ENCODE measurements around the gene SF3B6.
"Not testable (repeated sequence)": the region's sequence is repeated elsewhere in the genome, so short reads cannot be mapped to it uniquely, and the experiment has no call there.

SF3B6 gene

DNA sequence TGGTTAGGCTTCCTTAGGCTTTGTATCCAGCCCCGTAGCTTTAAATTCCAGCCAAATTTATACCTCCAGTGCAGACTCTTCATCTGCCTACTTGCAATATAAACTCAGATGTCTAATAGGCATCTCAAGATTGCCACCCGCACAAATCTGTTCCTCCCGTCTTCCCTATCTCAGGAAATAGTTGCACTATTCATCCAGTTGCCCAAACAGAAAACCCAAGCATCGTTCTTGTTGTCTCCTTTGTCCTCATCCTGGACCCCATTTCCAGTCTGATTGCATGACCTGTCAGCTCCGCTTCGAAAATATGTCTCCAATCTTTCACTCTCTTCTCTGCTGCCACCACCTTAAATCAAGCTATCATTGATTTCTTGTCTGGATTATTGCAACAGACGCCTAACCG, 24.3 kb downstream of the SF3B6 start:
- no peak for DNase-seq (ENCODE audit: low read depth in 2 of 2)

GRCh38 chr2:24050041-24050979, 25.8 kb downstream of the SF3B6 start:
- no peak for DNase-seq (ENCODE audit: low read depth in 2 of 2)

GRCh38 chr2:24049485-24050021, 26.6 kb downstream of the SF3B6 start, which contains the start of gene FKBP1B:
TSS of gene FKBP1B (plus strand) at chr2:24049741. CDS start at chr2:24049850, 109 bp downstream.
- DNase-seq (ENCODE audit: low read depth in 2 of 2), result peak; percentile 18 to 47

DNA sequence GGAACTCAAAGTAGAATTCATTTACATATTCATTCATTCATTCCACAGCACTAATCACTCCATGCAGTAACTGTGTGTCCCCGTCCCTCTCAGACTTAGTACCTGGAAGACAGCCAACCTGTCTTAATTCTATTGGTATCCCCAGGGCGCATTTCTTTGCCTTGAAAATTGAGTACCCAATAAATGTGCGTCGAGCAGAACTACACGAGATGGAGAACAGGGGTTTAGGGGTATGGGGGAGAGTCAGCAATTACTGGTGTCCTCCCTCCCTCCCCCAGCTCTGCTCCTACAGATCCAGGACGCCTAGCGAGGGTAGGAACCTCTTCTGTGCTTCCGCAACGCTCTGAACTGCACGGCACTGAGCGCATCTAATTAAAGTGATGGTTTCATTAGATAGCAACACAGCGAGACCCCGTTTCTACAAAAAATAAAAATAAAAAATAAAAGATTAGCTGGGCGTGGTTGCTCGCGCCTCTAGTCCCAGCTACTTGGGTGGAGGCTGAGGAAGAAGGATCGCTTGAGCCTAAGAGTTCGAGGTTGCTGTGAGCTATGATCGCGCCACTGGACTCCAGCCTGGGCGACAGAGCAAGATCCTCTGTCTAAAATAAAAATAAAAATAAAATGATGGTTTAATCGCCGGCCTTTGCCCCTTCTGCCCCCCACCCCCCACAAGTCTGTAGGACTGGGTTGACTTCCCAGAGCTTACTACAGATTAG, 27.2 kb downstream of the SF3B6 start:
- DNase-seq (ENCODE audit: low read depth in 2 of 2), result no peak

GRCh38 chr2:24047703-24048033, 28.5 kb downstream of the SF3B6 start:
- DNase-seq (ENCODE audit: low read depth in 2 of 2), result no peak

- DNase-seq (ENCODE audit: low read depth in 2 of 2), result peak; percentile 78 to 87
Observed at GRCh38 chr2:24046930-24047702, 29.0 kb downstream of the SF3B6 start, which contains the start of gene WDCP. TSS of gene WDCP (minus strand) at chr2:24047391. CDS start at chr2:24039494, 7,897 bp downstream.

- DNase-seq (ENCODE audit: low read depth in 2 of 2), result no peak
Observed at GRCh38 chr2:24046599-24046929, 29.6 kb downstream of the SF3B6 start.

DNA sequence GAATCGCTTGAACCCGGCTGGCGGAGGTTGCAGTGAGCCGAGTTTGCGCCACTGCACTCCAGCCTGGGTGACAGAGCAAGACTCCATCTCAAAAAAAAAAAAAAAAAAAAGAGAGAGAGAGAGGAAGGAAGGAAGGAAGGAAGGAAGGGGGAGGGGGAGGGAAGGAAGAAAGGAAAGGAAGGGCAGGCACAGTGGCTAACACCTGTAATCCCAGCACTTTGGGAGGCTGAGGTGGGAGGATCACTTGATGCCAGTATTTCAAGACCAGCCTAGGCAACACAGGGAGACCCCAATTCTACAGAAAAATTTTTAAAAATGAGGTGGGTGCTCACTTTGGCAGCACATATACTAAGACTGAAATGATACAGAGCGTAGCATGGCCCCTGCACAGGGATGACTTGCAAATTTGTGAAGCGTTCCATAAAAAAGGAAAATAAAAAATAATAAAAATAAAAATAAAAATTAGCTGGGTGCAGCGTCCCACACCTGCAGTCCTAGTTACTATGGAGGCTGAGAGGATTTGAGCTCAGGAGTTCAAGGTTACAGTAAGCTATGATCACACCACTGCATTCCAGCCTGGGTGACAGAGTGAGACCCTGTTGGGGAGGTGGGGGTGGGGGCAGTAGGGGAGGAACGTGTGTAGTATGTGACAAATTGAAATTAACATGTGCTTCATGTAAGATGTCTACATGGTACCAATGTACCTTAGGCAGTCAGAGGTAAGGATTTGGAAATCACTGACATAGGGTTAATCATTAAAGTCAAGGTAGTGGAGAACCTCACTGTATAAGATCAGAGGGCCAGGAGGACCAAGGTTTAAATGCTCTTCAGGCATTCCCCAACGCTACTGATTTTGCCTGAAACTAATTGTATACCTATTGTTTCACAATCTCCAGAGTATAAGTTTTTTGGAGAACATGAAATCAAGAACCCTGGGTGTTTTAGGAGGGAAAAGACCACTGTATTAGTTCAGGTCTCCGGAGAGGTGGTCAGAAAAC, 30.3 kb downstream of the SF3B6 start:
- no peak for DNase-seq (ENCODE audit: low read depth in 2 of 2)

DNA sequence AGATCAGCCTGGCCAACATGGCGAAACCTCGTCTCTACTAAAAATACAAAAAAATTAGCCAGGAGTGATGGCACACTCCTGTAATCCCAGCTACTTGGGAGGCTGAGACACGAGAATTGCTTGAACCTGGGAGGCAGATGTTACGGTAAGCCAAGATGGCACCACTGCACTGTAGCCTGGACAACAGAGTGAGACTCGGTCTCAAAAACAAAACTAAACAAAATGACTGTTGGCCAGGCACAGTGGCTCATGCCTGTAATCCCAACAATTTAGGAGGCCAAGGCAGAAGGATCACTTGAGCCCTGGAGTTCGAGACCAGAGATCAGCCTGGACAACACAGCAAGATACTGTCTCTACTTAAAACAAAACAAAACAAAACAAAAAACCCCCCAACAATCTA, 33.0 kb downstream of the SF3B6 start:
- DNase-seq (ENCODE audit: low read depth in 2 of 2), result not testable (repeated sequence)

- DNase-seq (ENCODE audit: low read depth in 2 of 2), result no peak
Observed at GRCh38 chr2:24040511-24040910, 35.6 kb downstream of the SF3B6 start.

DNA sequence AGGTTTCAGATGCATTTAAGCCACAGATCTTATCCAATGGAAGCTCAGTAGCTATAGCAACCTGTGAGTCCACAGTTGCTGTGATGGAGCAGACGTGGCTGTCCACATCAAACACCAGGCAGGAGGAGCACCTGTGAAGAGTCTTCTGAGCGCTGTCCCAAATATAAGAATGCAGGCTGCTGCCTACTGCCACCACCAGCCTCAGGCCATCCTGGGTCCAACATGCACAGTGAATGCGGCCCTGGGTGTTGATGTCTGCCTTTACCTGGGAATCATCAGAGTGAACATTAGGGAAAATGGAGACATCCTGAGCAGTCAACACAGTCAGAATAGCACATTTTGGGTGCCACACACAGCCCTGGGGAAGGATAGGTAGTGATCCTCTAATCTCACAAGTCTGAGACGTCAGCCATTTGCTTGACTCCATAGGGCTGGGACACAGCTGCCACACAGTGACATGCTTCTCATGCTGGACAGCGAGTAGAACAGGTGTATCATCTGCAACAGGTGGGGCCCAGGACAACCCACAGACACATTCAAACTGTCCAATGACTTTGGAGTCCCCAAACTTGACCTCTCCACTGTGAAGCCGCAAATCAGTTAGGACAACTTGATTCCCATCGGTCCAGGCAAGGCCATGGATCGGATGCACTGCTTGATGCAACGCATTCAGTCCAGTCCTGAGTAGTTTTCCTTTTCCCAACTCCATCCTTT, 37.2 kb downstream of the SF3B6 start:
- DNase-seq (ENCODE audit: low read depth in 2 of 2), result no peak

DNA sequence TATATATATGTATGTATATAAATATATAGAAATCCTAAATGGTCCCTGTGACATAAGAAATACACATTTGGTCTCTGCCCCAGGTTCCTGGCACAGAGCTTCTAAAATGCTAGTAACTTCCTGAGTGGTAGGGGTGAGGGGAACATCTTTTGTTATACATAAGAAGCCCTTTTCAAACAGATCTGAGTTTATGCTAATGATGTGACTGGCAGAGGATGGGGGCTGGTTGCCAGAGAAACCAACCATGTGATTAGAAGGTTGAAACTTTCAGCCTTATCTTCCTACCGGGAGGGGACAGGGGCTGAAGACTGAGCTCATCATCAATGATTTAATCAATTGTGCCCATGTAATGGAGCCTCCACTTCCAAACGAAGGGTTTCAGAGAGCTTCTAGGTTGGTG, 49.9 kb downstream of the SF3B6 start:
- DNase-seq (ENCODE audit: low read depth in 2 of 2), result no peak

DNA sequence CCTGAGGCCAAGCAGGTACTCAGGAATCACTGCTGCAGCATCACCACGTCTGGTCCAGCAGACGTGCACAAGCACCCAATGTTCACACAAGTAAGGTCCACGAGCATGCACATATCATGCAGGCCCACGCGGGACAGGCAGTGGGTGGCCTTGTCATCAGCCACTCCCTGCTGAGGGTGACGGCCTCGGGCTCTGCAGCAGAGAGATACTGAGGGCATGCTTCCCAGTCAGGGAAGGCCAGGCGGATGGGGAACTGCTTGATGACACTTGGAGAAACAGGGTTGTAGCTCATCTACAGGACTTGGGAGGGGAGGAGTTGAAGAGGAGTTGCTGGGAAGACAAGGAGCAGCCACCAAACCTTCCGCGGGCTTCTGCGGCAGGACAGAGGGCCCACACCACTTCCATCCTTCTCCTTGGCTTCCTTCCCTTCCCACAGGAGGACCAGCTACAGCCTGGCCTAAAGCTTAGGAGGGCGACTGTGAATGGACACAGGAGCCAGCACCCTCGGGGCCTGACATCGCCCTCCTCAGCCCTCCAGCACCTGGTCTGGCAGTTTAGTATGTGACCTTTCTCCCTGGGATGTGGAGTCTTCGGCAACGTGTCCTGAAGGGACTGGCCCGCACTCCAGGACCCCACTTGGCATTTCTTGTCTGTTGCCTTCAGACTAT, 51.0 kb downstream of the SF3B6 start:
- DNase-seq (ENCODE audit: low read depth in 2 of 2), result no peak

DNA sequence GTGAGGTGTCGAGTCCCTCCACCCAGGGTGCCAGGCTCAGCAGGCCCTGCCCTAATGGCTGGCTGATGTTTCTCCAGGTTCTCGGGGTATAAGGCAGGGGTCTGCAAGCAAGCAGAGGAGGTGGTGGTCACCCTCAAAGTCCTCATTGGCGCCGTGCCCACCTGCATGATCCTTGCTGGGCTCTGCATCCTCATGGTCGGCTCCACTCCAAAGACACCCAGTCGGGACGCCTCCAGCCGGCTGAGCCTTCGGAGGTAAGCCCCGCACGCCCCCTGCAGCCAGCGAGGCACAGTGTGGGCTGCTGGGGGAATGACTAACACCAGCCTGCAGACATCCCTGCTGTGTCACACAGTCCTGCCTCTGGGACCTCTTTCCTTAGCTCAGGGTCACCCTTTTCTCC, 52.1 kb downstream of the SF3B6 start:
- DNase-seq (ENCODE audit: low read depth in 2 of 2), result no peak

DNA sequence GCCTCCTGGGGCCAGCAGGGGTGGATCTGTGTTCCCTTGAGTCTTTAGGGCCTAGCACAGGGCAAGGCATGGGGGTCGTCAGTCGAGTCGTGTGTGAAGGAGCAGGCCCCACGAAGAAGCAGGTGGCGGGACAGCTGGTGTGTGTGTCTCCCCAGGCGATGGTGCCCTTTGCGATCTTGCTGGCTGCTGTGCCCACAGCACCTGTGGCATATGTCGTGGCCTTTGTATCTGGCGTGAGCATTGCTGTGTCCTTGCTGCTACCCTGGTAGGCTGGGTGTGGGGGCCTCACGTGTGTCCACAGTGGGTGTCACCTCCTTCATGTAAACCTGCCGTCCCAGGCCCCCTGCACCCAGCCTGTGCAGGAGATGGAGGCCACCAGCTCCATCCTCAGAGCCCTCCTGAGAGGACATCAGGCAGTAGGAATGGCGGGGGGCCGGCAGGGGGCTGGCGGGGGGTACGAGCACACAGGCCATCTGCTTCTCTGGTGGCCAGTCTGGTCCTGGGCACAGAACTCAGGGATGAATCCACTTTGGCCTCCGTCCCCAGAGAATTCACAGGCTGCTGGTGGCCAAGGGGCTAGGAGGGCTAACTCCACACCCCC, 53.1 kb downstream of the SF3B6 start:
- DNase-seq (ENCODE audit: low read depth in 2 of 2), result no peak

DNA sequence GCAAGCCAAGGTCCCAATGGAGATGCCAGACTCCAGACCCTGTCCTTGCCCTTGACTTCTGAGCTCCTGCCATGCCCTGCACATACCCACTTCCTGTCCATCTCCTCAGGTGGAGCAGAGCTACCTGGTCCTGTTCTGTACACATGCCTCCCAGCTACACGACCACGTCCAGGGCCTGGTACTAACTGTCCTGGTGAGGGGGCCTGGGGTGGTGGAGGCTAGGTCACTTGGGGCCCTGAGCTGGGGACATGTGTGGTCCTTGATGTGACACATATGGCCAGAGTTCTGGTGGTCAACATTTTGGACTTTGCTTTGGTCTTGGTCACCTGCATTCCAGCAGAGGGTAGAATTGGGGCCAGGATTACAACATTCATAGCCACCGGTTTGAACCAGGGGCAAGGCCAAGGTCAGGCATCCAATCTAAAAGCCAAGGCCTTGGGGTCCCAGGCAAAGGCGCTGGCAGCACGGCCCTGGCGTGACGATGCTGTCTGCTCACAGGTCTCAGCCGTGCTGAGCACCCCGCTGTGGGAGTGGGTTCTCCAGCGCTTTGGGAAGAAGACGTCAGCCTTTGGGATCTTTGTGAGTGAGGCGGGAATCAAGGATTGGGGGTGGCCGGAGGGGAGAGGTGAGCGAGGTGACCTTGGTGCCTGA, 53.7 kb downstream of the SF3B6 start:
- no peak for DNase-seq (ENCODE audit: low read depth in 2 of 2)

DNA sequence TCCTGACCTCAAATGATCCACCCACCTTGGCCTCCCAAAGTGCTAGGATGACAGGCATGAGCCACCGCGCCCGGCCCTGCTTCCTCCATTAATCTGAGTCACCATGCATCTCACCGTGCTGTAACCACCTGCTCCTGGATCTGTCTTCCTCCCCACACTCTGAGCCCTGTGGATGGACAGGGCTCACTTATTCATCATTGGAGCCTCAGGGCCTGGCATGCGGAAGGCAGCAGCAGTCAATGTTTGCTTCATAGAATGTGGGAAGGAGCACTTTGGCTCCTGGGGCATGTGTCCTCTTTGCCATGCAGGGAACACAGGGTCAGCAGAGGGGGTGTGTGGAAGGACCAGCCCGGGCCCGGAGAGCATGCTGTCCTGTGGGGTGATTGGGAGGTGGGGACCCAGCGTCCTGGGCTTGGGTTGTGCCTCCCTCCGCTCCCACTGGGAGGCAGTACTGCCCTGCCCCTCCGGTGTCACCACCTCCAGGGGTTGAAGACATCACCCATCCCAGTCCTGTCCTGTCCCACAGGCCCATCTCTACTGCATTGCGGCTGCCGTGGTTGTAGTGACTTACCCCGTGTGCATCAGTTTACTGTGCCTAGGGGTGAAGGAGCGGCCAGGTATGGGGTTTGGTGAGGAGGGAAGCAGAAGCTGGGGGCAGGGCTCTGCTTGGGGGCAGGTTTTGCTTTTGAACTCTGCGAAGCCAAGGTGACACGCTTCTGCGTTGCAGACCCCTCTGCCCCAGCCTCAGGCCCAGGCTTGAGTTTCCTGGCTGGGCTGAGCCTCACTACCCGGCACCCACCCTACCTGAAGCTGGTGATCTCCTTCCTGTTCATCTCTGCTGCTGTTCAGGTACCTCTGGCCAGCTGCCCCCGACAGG, 54.8 kb downstream of the SF3B6 start:
- no peak for DNase-seq (ENCODE audit: low read depth in 2 of 2)

GRCh38 chr2:24020244-24020643, 55.9 kb downstream of the SF3B6 start:
- DNase-seq (ENCODE audit: low read depth in 2 of 2), result no peak
